ENCODE data around the gene KIF1A. TPM values are rescaled to one million over a fixed set of nuclear protein-coding genes. Genes with fewer than 3 reads are reported as not detected.

KIF1A gene
- total RNA-seq, 1 experiment from 2014 or later: not detected

DNA sequence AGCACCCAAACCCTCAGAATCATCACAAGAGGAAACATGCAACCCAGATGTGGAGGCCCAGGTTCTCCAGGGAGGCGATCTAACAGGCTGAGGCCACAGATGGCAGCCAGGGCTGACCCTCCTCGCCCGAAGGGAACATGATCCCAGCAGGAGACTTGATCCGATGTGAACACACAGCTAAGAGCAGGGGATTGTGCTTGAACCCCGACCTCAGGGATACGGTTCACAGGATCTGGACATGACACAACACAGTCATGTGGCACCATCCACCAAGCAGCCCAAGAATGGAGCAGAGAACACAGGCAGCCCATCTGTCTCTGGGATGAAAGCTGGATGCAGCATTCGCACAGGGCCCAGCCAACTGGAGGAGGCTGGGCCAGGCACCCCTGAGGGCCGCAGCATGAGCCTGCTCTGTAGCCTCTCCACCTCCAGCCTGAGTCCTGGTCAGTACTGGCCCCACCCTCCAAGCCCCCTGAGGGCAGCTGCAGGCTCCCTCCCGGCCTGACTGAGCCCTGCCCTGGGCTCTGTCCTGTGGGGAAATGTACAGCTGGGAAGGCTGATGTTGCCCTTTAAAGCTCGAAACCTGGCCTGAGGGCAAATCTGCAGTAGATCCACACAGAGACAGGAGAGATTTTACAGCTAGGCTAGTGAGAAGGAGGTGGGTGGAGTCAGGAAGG, 89.4 kb downstream of the KIF1A start:
- H3K36me3 ChIP-seq: no peaks in the 10 kb centered on the region
- DNase-seq: no peak
- H3K4me3 ChIP-seq: no peak overlapping the region
- H3K27me3 ChIP-seq: no peaks in the 10 kb centered on the region
- H3K9me3 ChIP-seq: no peaks in the 10 kb centered on the region

DNA sequence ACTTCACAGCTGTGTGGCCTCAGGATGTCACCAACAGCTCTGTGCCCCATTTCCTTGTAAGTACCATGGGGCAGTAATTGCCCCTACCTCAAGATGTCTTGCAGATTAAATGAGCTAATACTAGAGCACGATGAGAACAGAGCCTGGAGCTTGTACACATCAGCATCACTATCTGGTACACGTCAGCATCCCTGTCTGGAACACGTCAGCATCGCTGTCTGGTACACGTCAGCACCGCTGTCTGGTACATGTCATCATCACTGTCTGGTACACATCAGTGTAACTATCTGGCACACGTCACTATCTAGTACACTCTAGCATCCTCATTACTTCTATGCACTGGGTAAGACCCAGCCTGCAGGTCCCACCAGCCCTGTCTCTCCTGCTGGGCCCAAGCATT, 91.2 kb downstream of the KIF1A start:
- no peak for DNase-seq
- no peaks in the 10 kb centered on the region for H3K27me3 ChIP-seq
- no peak overlapping the region for H3K4me3 ChIP-seq
- H3K9me3 ChIP-seq: no peaks in the 10 kb centered on the region
- H3K36me3 ChIP-seq: no peaks in the 10 kb centered on the region

DNA sequence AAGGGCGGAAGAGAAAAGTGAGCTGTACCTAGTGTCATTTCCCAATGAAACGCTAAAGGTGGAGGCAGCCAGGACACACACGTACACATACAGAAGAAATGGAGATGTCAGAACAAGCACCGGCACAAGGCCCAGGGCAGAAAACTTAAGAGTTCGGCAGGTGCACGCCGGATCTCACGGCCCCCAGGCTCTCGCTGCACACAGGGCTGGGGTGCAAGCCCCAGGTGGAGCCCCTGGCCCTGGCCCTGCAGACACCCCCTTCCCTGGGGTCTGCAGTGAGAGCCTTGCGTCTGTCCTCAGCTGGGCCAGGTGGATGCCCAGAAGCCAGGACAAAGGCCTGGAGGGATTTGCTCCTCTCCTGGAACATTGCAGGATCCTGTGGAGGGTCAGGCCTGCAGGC, 91.7 kb downstream of the KIF1A start:
- H3K27me3 ChIP-seq: no peaks in the 10 kb centered on the region
- DNase-seq: no peak
- H3K9me3 ChIP-seq: no peaks in the 10 kb centered on the region
- no peaks in the 10 kb centered on the region for H3K36me3 ChIP-seq
- H3K4me3 ChIP-seq: no peak overlapping the region

DNA sequence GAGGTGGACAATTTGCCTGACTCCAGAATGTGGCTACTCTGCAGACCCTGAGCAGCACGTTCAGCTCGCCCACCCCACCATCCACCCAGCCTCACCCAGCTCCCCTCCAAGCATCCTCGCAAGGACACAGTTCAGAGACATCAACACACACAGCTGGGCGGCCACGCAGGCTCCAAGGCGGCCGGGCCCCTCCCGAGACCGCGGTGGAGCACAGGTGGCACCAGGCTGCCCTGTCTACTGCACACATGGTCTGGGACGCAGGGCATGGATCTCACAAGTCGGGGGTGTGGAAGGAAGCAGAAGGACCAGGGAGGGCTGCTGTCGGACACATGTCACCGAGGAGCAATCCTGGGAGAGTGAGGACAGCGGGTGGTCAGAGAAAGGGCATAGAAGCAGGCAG, 92.1 kb downstream of the KIF1A start:
- no peak for DNase-seq
- Histone ChIP-seq H3K4me3 (no peak overlapping the region), H3K9me3 (no peaks in the 10 kb centered on the region), H3K27me3 (no peaks in the 10 kb centered on the region), H3K36me3 (no peaks in the 10 kb centered on the region)

DNA sequence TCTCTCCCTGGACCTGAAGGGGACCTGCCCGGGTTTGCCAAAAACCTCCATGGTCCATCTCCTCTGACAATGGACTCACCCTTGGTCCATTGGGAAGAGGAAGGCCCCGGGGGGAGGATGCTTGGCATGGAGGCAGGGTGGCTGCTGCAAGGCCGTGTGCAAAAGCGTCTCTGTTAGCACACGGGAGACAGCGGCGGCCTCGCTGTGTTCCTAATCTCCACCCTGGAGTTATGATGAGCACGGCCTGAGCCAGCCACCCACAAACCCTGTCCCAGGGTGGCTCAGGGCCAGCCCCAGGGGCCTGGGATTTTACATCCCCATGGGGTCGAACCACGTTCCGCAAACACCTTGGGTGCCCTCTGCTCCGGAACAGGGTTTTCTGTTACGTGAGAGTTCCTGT, 92.6 kb downstream of the KIF1A start:
- Histone ChIP-seq H3K4me3 (no peak overlapping the region), H3K36me3 (no peaks in the 10 kb centered on the region), H3K27me3 (no peaks in the 10 kb centered on the region), H3K9me3 (no peaks in the 10 kb centered on the region)
- no peak for DNase-seq

DNA sequence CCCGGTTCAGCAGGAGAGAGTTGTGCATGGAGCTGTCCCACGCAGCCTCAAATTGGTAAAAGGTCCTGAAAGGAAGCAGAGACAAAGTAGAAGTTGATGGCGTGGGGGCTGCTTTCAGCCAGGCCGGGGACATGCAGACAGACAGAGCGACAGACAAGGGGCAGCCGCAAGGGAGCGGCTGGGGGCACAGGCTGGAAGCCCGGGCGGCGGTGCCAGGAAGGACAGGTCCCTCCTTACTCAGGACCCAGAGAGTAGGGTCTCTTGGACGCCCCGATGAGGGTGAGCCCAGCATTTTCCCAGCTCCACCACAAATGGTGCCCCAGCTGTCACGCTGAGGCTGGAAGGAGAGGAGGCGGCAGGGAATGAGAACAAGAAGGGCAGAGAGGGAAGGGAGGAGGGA, 93.1 kb downstream of the KIF1A start:
- Histone ChIP-seq H3K4me3 (no peak overlapping the region), H3K9me3 (no peaks in the 10 kb centered on the region), H3K36me3 (no peaks in the 10 kb centered on the region), H3K27me3 (no peaks in the 10 kb centered on the region)
- DNase-seq: no peak

DNA sequence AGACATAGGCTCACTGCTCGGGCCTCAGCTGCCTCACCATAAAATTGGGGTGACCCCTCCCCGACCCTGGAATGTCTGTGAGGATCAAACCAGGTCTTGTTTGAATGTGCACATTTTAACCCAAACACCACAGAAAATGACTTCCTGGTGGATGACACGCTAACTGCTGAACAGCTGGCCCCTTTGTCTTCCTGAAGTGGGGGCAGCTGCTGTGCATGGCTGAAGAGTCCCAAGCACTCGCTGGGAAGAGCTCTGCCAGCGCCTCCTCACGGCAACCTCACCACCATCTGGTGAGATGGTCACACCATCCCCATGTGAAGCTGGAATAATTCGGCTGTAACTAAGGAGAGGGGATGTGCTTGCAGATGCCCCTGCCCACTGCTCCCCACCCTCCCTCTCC, 94.3 kb downstream of the KIF1A start:
- Histone ChIP-seq H3K36me3 (no peaks in the 10 kb centered on the region), H3K27me3 (no peaks in the 10 kb centered on the region), H3K4me3 (no peak overlapping the region), H3K9me3 (no peaks in the 10 kb centered on the region)
- DNase-seq: no peak

DNA sequence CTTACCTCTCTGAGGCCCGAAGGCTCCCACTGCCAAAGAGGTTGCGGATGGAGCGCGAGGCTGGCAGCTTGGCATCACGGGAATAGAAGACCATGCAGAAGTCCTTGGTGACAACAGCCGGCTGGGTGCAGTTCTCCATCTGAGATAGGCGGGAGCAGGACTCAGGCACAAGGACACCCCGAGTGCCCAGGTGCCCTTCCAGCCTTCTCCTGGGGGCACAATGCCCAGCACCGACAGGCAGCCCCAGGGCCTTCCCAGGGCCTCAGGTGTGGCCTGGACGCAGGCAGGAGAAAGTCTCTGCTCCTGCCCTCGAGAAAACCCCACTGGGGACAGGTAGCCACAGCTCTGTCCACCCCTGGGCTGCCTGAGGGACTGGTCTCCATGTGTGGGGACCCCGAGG, 94.8 kb downstream of the KIF1A start:
- Histone ChIP-seq H3K4me3 (no peak overlapping the region), H3K36me3 (no peaks in the 10 kb centered on the region), H3K9me3 (no peaks in the 10 kb centered on the region), H3K27me3 (no peaks in the 10 kb centered on the region)
- no peak for DNase-seq

DNA sequence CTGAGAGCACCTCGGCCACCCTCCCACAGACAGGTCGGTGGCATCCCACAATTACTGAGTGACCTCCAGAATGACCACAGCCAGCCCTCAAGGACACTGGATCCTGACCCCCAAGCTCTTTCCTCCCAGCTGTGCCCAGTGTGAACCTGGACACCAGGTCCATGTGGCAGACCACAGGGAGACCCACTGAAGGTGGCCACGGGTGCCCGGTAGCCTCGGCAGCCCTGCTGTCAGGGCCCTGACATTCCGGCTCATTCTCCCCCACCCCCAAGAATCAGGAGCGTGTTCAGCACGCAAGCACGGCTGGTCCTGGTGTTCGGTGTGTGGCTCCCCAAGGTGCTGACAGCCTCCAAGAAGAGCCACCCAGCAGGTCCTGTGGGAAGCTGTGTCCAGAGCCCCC, 95.6 kb downstream of the KIF1A start:
- H3K9me3 ChIP-seq: no peaks in the 10 kb centered on the region
- H3K27me3 ChIP-seq: no peaks in the 10 kb centered on the region
- no peak overlapping the region for H3K4me3 ChIP-seq
- H3K36me3 ChIP-seq: no peaks in the 10 kb centered on the region
- DNase-seq: no peak

DNA sequence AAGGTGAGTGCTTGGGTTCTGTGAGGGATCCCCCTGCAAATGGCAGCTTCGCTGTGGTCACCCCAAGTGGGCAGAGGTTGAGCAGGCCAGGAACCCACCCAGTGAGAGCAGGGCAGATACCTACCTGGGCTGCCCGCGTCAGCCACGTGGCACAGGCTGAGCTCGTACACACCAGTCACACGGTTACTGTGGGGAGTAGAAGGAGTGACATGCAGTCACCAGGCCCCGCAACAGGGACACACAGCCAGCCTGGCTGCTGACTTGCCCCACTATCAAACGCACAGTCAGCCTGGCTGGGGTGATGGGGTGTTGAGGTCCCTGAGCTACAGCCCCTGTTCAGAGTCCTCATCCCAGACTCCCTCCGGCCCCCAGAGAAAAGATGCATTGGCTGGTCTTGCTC, 96.2 kb downstream of the KIF1A start:
- no peaks in the 10 kb centered on the region for H3K27me3 ChIP-seq
- no peak for DNase-seq
- no peaks in the 10 kb centered on the region for H3K36me3 ChIP-seq
- no peaks in the 10 kb centered on the region for H3K9me3 ChIP-seq
- no peak overlapping the region for H3K4me3 ChIP-seq

DNA sequence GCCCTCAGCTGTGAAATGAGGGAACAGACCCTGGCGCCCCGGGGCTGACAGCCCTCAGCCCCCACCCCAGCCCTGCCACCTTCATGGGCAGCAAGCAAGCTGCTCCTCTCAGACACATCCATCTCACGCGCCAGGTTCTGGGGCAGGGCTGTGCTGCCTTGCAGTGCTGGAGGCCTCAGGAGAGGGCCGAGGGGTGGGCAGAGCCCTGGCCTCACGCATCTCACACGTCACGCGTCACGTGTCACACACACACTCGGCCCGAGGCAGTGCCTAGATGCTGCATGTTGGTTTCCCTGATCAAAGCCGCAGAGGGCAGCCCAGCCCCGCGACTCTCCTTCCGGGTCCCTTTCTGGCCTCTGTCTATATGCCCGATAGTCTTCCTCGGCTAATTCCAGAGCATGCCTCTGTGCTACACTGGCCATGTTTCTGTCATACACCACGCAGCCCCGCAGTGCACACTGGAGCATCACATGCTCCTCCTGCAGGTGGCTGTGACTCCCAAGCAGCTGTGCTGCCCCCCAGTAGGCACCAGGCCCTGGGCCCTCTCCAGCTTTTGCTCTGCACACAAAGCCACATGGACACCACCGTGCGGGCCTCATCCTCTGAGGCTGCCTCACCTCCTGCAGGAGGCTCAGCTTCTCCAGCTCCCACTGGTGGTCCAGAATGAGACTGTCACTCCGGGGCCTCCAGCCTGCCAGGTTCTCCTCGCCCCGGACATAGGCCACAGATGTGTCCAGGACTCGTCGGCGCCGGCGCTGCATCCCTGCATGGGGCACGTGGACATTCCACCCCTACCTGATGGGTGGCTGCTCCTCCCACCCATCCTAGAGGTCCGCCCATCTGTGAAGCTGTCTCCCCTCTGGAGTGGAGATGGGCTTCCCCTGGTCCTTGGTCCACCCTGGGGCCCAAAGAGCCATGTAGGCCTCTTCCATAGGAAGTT, 97.0 kb downstream of the KIF1A start:
- no peak for DNase-seq
- Histone ChIP-seq H3K36me3 (no peaks in the 10 kb centered on the region), H3K4me3 (no peak overlapping the region), H3K27me3 (no peaks in the 10 kb centered on the region), H3K9me3 (no peaks in the 10 kb centered on the region)

DNA sequence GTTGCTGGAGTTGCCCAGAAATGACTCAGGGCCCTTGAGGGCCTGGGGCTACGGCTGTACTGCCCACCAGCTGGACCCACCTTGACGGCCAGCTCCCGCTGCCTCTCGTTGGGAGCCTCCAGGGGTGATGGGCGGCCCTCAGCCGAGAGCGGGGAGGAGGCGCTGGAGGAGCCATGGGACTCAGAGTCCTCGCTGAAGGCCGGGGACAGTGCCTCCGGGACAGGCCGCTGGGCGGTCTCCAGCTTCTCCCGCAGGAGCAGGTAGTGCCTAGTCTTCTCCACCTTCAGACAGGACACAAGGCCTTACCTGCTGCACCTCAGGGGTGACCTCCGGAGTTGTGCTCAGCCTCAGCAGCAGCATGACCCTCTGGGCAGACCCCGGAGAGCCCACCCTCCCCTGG, 97.6 kb downstream of the KIF1A start:
- Histone ChIP-seq H3K4me3 (no peak overlapping the region), H3K36me3 (no peaks in the 10 kb centered on the region), H3K27me3 (no peaks in the 10 kb centered on the region), H3K9me3 (no peaks in the 10 kb centered on the region)
- no peak for DNase-seq

DNA sequence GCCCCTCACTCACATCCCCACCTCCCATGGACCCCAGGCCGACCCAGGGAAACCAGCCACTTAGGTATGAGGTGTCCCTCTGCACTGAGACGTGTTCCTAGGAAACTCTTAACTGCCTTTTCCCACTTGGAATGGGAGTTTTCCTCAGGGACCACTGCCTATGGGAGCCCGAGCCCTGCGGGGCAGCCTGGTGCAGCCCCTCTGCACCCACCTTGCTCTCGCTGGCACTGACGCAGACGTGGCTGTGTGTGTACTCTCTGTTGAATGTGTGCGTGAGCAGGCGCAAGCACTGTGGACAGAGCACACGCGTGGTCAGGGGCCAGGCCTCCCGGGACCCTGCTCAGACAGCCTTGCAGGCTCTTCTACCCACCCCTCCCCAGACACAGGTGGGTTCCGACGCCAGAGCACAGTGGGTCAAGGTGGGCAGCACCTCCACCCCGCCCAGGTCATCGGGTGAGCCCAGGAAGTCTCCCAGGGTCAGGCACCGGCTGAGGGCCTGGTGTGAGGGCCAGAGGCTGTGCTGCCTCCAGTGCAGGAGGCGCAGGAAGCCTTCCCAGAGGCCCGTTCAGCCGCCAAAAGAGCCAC, 98.3 kb downstream of the KIF1A start:
- Histone ChIP-seq H3K27me3 (no peaks in the 10 kb centered on the region), H3K36me3 (no peaks in the 10 kb centered on the region)

DNA sequence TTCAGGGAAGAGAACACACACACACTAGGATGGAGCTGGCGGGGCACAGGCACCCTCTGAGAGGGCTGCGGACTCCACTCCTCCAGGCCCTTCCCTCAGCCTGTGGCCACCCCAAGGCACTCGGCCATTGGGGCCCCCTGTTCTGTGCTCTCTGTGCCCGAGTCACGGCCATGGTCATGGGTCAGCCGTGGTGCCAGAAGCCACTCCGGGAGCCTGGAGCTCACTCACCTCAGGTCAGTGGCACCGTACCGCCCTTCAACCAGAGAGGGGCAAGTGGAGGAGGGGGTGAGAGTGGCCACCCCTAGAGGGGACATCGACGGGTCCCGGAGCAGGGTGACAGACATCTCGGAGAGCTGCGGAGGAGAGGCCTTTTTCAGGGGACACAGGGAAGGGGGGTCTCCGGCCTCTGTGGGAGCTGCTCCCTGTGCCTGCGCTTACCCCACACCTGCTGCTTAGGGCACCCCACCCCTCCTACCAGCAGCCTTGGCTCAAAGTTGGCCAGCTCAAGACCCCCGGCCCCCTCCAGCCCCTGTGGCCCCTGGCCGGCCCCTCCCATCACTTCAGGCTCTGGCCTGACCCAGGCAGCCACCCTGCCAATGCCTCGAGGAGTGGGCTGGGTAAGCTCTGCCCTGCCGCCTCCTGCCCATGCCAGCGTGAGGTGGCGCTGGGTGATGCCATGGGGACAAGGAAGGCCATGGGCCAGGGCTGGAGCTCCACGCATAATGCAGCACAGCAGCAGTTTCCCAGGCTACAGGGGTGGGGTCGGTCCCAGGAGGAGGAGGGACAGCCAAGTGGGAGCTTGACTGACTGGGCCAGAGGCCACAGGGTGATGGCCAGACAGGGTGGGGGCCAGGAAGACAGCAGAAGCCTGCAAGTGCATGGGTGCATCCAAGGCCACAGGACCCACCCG, 99.1 kb downstream of the KIF1A start:
- DNase-seq: no peak
- H3K4me3 ChIP-seq: no peak overlapping the region
- H3K9me3 ChIP-seq: no peaks in the 10 kb centered on the region
- no peaks in the 10 kb centered on the region for H3K27me3 ChIP-seq
- no peaks in the 10 kb centered on the region for H3K36me3 ChIP-seq

More for the DNA sequence above, 98.3 kb downstream of the KIF1A start:
- no peak overlapping the region for H3K4me3 ChIP-seq
- DNase-seq: no peak
- no peaks in the 10 kb centered on the region for H3K9me3 ChIP-seq

DNA sequence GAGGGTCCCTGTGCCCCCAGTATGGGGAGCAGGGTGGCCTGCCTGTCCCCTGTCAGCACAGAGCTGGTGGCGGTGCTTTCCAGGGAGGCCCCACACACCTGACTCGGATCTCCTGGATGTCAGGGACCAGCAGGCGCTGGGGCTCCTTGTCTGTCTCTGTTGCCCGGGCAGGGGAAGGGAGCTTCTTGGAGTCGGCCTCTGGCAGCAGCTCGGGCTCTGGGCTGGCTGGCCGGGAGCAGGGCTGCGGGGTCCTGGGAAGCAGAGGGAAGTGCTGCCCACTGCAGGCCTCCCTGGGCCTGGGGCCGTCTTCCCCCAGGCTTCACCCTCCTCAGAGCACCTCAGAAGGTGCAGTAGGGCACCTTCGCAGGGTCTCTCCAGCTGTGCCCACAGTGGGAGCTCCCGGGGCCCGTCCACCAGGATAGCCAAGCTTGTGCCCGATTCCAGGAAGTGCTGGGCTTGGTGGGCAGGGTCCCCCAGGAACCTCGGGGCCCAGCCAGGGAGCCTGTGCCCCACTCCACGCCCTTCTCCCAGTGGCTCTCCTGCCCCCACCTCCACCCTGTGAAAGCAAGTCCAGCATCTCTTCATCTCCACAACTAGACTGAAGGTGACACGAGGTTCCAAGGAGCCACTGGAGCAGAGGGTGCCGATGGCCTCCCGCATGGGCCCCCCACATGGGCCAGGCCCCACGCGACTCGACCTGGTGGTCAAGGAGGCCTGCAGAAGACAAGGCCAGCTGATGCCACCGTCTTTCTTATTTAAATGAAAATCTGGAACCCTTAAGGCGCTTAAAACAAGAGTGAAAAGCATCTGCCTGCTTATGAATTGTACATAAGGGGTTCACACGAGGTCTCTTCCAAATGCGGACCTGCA, 100.1 kb downstream of the KIF1A start:
- no peak for DNase-seq
- Histone ChIP-seq H3K9me3 (no peaks in the 10 kb centered on the region), H3K36me3 (no peaks in the 10 kb centered on the region), H3K4me3 (no peak overlapping the region), H3K27me3 (no peaks in the 10 kb centered on the region)

Measured in MG63 (cell line).